ENCODE measurements around the gene AP2B1. TPM values are rescaled to one million over a fixed set of nuclear protein-coding genes. Genes with fewer than 3 reads are reported as not detected.

Gene AP2B1
- total RNA-seq, 3 donors from 2014 or later, result 78.4 to 91.9 (median 88.5) TPM

DNA sequence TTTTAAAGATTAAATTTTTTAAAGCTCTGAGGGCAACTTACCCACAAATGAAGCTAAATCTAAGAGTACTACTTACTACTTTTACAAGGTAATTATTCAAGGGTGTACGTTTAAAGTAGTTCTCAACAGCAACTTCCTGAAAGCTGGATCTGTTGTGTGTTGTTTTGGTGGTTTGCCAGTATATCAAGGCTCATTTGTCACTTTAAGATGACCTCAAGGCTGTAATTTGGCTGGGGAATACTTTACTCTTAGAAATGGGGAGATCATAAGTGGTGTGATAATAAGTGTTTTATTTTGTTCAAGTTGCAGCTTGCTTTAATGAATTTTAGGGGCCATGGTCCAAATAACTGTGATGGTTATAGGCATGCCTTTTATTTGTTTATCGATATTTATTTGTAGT is 30.4 kb downstream of the AP2B1 start:
- H3K4me1 ChIP-seq, result no peaks in the 10 kb centered on the region
- no peaks in the 10 kb centered on the region for H3K36me3 ChIP-seq
- no peaks in the 10 kb centered on the region for H3K27me3 ChIP-seq
- H3K9me3 ChIP-seq, result no peaks in the 10 kb centered on the region
- DNase-seq (ENCODE audit: low spot score in 2 of 2), result no peak
- H3K27ac ChIP-seq, result no peak overlapping the region
- intact Hi-C loops (cut with DNase I; ENCODE audit: low total_unique reads), result loop anchor here (5.0 kb wide), 1 partner anchor 40 kb away; no protein-coding TSS in a partner anchor
- TF ChIP-seq, protein P1, sequence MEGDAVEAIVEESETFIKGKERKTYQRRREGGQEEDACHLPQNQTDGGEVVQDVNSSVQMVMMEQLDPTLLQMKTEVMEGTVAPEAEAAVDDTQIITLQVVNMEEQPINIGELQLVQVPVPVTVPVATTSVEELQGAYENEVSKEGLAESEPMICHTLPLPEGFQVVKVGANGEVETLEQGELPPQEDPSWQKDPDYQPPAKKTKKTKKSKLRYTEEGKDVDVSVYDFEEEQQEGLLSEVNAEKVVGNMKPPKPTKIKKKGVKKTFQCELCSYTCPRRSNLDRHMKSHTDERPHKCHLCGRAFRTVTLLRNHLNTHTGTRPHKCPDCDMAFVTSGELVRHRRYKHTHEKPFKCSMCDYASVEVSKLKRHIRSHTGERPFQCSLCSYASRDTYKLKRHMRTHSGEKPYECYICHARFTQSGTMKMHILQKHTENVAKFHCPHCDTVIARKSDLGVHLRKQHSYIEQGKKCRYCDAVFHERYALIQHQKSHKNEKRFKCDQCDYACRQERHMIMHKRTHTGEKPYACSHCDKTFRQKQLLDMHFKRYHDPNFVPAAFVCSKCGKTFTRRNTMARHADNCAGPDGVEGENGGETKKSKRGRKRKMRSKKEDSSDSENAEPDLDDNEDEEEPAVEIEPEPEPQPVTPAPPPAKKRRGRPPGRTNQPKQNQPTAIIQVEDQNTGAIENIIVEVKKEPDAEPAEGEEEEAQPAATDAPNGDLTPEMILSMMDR (IDR thresholded peaks at IDR 0.05), result no peak
- TF ChIP-seq POLR2AphosphoS5 (IDR thresholded peaks at IDR 0.05) (no peak), POLR2A (IDR thresholded peaks at IDR 0.05) (no peak)
- no peak overlapping the region for H3K4me3 ChIP-seq

DNA sequence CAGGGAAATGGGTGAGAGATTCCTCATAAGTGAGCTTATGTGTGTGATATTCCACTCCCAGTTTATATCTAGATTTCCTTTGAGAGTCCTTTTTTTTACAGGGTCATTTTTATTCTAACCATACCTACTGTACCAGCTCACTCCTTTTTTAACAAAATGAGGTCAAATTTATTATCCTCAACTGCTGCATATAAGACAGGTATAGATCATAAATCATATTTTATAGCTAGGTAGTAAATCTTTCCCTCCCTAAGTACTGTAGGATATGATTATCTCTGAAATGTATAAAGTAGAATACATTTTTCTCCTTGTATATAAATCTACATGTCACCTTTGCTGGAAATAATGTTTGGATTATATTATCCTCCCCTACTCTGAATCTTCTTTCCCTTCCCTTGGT is 31.5 kb downstream of the AP2B1 start:
- Histone ChIP-seq H3K27ac (no peak overlapping the region), H3K9me3 (no peaks in the 10 kb centered on the region), H3K4me3 (no peak overlapping the region), H3K36me3 (no peaks in the 10 kb centered on the region), H3K4me1 (no peaks in the 10 kb centered on the region), H3K27me3 (no peaks in the 10 kb centered on the region)
- intact Hi-C loops (cut with DNase I; ENCODE audit: low total_unique reads), result loop anchor here (5.0 kb wide), 1 partner anchor 39 kb away; no protein-coding TSS in a partner anchor
- DNase-seq (ENCODE audit: low spot score in 2 of 2), result no peak
- TF ChIP-seq POLR2AphosphoS5 (IDR thresholded peaks at IDR 0.05) (no peak), POLR2A (IDR thresholded peaks at IDR 0.05) (no peak)
- TF ChIP-seq, protein P1 (IDR thresholded peaks at IDR 0.05), result no peak

DNA sequence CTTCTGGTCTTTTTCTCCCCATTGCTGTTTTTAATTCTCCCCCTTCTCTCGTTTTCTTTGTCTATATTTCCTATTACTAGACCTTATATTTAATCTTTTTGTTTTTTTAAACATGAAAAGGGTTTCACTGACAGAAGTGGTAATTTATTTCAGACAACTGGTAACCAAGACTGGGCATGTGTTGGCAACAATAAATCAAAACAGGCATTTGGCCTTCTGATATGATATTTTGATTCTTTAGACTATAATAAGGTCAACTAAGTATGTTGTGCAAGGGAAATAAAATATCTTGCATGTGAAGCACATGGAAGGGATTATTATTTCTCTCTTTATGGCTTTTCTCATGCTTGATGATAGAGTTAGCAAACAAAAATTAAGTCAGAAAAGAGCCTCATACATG is 34.6 kb downstream of the AP2B1 start:
- Histone ChIP-seq H3K27ac (no peak overlapping the region), H3K27me3 (no peaks in the 10 kb centered on the region), H3K9me3 (no peaks in the 10 kb centered on the region), H3K36me3 (no peaks in the 10 kb centered on the region), H3K4me1 (no peaks in the 10 kb centered on the region), H3K4me3 (no peak overlapping the region)
- TF ChIP-seq POLR2AphosphoS5 (IDR thresholded peaks at IDR 0.05), result no peak
- no peak for DNase-seq (ENCODE audit: low spot score in 2 of 2)
- intact Hi-C loops (cut with DNase I; ENCODE audit: low total_unique reads), result no loop called here

DNA sequence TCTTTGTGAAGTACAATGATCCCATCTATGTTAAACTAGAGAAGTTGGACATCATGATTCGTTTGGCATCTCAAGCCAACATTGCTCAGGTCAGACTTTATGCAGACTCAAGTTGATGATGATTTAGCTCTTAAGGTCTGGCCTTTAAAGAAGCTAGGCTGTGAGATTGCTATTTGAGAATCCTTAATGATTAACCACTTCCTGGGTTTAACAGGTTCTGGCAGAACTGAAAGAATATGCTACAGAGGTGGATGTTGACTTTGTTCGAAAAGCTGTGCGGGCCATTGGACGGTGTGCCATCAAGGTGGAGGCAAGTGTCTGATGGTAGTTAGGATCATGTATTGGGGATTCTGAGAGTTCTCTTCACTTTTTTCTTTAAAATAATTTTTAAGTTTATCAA is 40.3 kb downstream of the AP2B1 start:
- Histone ChIP-seq H3K4me1 (no peaks in the 10 kb centered on the region), H3K9me3 (no peaks in the 10 kb centered on the region), H3K4me3 (no peak overlapping the region), H3K27ac (no peak overlapping the region), H3K36me3 (no peaks in the 10 kb centered on the region), H3K27me3 (no peaks in the 10 kb centered on the region)
- no peak for TF ChIP-seq POLR2A (IDR thresholded peaks at IDR 0.05)
- no peak for TF ChIP-seq POLR2AphosphoS5 (IDR thresholded peaks at IDR 0.05)
- TF ChIP-seq, protein P1 (IDR thresholded peaks at IDR 0.05), result no peak
- intact Hi-C loops (cut with DNase I; ENCODE audit: low total_unique reads), result no loop called here
- DNase-seq (ENCODE audit: low spot score in 2 of 2), result no peak

DNA sequence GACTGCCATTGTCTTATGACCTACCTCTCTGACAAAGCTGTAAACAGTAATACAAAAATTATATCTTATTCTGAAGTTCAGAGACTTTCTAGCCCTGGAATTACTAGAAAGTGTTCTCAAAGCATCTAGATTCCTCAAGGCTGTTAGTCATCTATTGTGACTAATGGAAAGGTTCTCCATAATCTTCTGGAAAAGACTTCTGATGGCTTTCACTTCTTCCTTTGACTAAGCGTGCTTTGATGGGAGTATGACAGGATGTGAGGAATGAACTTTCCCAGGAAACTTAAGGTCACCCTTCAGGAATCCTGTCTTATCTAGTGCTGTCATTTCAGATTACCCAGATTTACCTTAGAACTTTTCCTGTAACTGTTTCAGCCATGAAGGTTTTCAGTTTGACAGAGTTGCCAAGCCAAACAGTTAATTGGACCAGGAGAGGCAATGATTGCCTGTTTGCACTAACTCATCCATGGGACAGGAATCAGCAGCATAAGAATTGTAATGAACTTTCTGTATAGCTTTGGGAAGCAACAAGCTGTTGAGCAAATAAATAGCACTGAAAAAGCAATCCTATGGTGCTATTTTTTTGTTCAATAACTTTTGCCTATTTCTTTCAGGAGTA is 43.5 kb downstream of the AP2B1 start:
- no peak overlapping the region for H3K27ac ChIP-seq
- no peaks in the 10 kb centered on the region for H3K36me3 ChIP-seq
- H3K4me3 ChIP-seq, result no peak overlapping the region
- intact Hi-C loops (cut with DNase I; ENCODE audit: low total_unique reads), result no loop called here
- H3K27me3 ChIP-seq, result no peaks in the 10 kb centered on the region
- DNase-seq (ENCODE audit: low spot score in 2 of 2), result no peak
- TF ChIP-seq POLR2AphosphoS5 (IDR thresholded peaks at IDR 0.05) (no peak), POLR2A (IDR thresholded peaks at IDR 0.05) (no peak)
- TF ChIP-seq, protein P1 (IDR thresholded peaks at IDR 0.05), result no peak
- H3K9me3 ChIP-seq, result no peaks in the 10 kb centered on the region
- no peaks in the 10 kb centered on the region for H3K4me1 ChIP-seq
